GM18519 (cell line): Measurements from ENCODE around the gene IMPA2.

ENCODE experiments used
- ATAC-seq: cut with Tn5 transposase; IDR thresholded peaks from one replicate; pipeline ENCODE4 v1.9.1; 2021; ENCODE audit warnings: mild to moderate bottlenecking, moderate library complexity; ENCODE audit not compliant: unreplicated experiment, low FRiP score

The IMPA2 gene

GRCh38 chr18:12041561-12041960, 60.3 kb downstream of the IMPA2 start:
- ATAC-seq: no peak

GRCh38 chr18:12043811-12044210, 62.5 kb downstream of the IMPA2 start:
- no peak for ATAC-seq

GRCh38 chr18:12044591-12044990, 63.3 kb downstream of the IMPA2 start:
- ATAC-seq: no peak

DNA sequence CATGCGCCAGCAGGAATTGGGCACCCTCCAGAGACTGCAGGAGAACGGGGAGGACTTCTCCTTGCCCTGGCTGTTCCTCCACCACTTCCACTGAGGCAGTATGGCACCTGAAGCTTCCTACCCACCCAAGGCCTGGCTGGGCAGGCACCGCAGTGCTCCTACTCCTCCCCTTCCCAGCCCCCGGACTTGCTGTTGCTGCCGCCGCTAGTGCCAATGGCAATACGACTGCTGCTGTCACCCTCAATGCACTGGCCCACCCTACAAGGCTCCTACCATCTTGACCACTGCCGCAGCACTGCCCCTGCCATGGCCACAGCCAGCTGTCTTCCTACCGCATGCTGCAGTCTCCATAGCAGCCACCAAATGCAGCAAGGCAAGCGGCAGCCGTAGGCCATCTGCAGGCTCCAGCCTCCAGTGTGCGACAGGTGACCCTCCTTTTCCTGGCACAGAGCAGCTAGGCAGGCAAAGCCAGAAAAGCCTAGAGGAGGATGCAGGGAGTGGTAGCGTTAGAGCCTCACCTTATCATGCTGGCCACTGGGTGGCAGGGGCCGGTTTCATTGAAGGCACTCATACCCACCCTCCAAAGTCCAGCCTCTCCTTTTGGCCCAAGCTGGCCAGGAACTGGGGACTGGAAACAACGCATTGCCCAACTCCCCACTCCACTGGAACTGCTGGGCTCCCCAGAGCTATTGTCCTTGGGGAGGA, 64.9 kb downstream of the IMPA2 start:
- no peak for ATAC-seq

- ATAC-seq: no peak
These were observed 65.5 kb downstream of the IMPA2 start for GRCh38 chr18:12046751-12047335.

- no peak for ATAC-seq
These were observed 66.9 kb downstream of the IMPA2 start for GRCh38 chr18:12048010-12048826.

DNA sequence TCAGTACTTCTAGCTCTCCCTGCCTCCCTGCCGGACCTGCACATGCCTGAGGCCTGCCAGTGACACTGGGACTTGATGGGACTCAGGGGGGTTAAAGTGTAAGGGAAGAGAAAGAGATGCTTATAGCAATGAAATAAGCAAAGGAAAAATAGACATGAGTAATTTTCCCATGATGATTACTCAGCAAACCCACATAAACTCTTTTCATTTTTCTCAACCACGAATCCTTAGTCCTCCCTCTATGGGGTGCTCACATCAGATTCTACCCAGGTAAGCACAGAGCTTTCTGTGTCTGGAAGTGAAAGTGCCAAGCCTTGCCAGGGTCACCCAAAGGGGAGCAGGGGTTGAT, 67.5 kb downstream of the IMPA2 start:
- ATAC-seq: no peak

GRCh38 chr18:12049978-12050811, 68.9 kb downstream of the IMPA2 start:
- ATAC-seq: peak; percentile 76

- no peak for ATAC-seq
These were observed 71.6 kb downstream of the IMPA2 start for GRCh38 chr18:12052866-12053265.

- ATAC-seq: peak; percentile 41
These were observed 72.0 kb downstream of the IMPA2 start for GRCh38 chr18:12053289-12053688.

DNA sequence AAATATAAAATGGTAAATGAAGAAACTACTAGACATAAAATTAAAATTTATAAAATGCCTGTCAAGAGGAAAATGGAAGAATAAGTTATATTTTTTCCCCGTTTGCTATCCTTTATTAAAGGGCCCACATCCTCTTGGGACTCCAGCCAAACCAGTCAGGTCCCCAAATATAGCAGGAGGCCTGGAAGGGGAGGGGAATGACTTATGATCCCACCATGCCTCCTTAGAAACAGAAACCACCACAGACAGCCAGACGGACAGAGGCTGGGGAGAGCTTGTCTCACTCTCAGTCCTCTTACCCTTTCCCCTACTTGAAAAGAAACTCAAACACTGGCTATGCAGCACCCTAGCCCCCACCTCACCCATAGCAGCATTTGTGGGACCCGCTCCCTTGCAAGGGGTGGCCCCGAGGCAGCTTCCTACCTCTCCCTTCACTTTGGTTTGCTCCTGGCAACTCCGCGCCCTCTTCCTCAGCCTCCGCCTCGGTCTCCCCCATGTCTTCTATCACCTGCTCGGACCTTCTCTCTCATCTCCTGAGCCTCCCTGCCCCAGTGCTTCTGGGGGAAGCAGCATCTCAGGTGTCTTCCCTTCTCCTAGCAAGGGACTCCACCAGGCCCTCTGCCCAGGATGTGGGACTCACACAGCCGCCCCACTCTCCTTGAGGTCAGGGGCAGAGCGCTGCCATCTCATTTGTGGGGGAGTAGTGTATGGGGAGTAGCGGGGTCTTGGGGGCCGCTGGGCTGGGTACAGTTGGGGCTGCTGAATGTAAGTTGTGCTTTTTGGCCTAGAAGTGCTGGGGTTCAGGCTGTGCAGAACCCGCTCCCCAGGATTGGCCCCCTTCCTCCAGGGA, 75.0 kb downstream of the IMPA2 start:
- ATAC-seq: no peak

DNA sequence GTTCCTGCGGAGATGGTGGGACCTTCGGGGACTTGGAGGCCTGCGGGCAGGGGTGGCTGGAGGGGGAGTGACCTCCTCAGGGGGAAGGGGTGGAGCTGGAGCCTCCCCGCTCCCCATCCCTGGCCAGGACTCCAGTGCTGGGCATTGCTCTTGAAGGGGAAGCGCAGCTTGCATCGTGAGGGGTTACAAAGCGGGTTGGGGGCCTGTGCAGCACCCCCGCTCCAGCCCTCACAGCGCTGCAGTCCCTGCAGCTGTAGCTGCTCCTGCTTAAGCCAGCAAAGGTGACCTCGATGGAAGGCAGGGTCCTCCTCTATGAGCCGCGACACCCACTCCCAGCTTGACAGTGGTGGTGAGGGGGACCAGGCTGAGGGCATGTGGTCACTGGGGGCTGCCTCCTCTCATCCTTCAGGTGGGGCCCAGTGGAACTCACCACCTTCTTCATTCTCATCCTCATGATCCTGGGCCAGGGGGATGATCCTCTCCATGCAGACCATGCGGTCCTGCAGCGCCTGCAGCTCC, 75.6 kb downstream of the IMPA2 start:
- no peak for ATAC-seq

DNA sequence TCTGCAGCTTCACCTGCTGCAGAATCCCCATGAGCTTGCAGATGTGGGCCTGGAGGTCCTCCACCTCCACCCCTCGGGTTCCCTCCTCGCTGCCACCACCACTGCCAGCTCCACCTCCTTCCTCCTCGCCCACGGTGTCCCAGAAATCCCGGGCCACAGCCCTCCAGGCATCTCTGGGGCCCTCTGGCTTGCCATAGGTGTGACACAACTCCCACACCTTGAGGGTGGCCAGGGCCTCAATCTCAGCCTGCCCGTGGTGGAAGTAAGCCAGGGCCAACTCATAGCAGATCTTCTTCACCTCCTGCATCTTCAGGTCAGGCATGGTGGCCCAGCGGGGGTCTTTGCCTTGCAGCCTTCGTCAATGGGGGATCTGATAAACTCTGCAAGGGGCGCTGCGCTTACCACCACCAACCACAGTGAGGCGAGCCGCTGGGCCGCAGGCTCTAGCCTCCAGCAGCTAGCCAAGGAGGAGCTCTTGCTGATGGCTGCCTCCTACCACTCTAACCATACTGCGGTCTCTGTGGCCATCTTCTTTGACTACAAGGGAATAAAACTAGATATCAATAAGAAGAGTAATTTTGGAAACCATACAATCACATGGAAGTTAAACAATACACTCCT, 76.2 kb downstream of the IMPA2 start:
- ATAC-seq: no peak

GRCh38 chr18:12059334-12060181, 78.3 kb downstream of the IMPA2 start:
- no peak for ATAC-seq

DNA sequence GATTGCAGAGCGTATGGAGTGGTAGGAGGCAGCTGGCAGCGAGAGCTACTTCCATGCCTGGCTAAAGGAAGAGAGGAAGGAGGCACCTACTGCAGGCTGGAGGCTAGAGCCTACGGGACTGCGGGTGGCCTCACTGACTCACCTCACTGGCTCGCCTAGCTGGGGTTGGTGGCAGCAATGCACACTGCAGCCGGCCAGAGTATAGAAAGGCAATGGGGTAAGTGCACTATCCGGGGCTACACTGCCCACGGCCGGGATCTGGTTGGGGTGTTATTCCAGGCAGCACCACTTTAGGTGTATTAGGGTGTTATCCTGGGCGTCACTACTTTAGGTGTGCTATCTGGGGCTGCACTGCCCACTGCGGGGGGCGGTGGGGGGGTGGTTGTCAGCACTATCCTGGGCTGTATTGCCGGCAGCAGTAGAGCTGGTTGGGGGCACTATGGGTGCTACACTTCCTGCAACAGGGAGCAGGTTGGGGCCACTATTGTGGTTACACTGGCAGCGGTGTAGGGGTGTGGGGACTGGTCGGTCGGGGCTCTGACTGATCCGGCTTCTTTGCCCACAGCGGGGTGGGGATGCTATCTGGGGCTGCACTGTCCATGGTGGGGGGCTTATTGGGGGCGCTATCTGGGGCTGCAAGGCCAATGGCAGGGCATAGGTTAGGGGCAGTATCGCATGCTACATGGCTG, 79.0 kb downstream of the IMPA2 start:
- no peak for ATAC-seq

GRCh38 chr18:12061685-12062084, 80.4 kb downstream of the IMPA2 start:
- no peak for ATAC-seq

- ATAC-seq: no peak
These were observed 81.7 kb downstream of the IMPA2 start for GRCh38 chr18:12062974-12063373.
